HepG2 (cell line): ENCODE results near the gene HCK. TPM values are rescaled to one million over a fixed set of nuclear protein-coding genes. Genes with fewer than 3 reads are reported as not detected.

Experiments used
- ATAC-seq: fragments of 200-7000 bp; cut with Tn5 transposase; 3 replicates; pipeline ENCODE4 v1.9.1; 2020; ENCODE audit warnings: mild to moderate bottlenecking, moderate library complexity
- BruUV-seq: library from RNA; stranded (reverse); fragments of 400-500 nt; replicated peaks from 2 replicates; lab custom pipeline; 2021; lab: Mats Ljungman, UMichigan
- CTCF ChIA-PET: fragments of 300-600 bp; formaldehyde crosslinking; extraction: SDS; loops from one replicate; lab custom pipeline; 2021; ENCODE audit warnings: low total read pairs, inconsistent platforms, low intra/inter-chr PET ratio; lab: Yijun Ruan, JAX
- POLR2A ChIA-PET: fragments of 350-600 bp; sonication (Branson Sonifier 250); formaldehyde crosslinking; loops from one replicate; lab custom pipeline; 2020; ENCODE audit warnings: antibody characterized with exemption, inconsistent platforms; lab: Yijun Ruan, JAX
- DNase-seq: peaks from one replicate; pipeline ENCODE4 v3.0.0-alpha.2; 2015; ENCODE audit warnings: low spot score
- FAIRE-seq: peaks from 3 replicates; lab custom pipeline; 2011; peaks lifted over from hg19 to GRCh38; lab: Jason Lieb, UNC
- H2AFZ ChIP-seq: one replicate; pipeline ENCODE4 v1.6.1; 2011; ENCODE audit warnings: low read length, inconsistent platforms
- H3K27ac ChIP-seq: fragments of 300-600 bp; 3 replicates; pipeline ENCODE4 v1.8.0; 2011; ENCODE audit warnings: mixed run types, mild to moderate bottlenecking, mixed read lengths, low read length, inconsistent platforms; ENCODE audit not compliant: insufficient read depth; ENCODE audit errors: extremely low read length
- H3K27me3 ChIP-seq, 2 experiments: fragments of 200-600 bp in 1 of 2; 2 replicates in 1 of 2; 3 replicates in 1 of 2; pipeline versions ENCODE4 v1.6.0 to v1.8.0; 2011; ENCODE audit warnings: low read length in 2 of 2, mild to moderate bottlenecking in 2 of 2, moderate library complexity in 2 of 2, inconsistent platforms in 1 of 2; ENCODE audit not compliant: insufficient read depth in 2 of 2, control insufficient read depth in 1 of 2
- H3K36me3 ChIP-seq, 2 experiments: fragments of 200-600 bp in 1 of 2; replicated peaks in 1 of 2; 2 replicates in 1 of 2; 3 replicates in 1 of 2; pipeline versions ENCODE4 v1.5.1 to v1.8.0; 2011; ENCODE audit warnings: low read length in 2 of 2, inconsistent platforms in 1 of 2; ENCODE audit not compliant: insufficient read depth in 2 of 2, control insufficient read depth in 1 of 2
- H3K4me1 ChIP-seq: 2 replicates; pipeline ENCODE4 v1.5.1; 2012; ENCODE audit warnings: low read length, inconsistent platforms; ENCODE audit not compliant: insufficient read depth
- H3K4me2 ChIP-seq: 2 replicates; pipeline ENCODE4 v1.6.0; 2011; ENCODE audit warnings: low read depth, low read length, inconsistent platforms
- H3K4me3 ChIP-seq, 3 experiments: fragments of 200-600 bp in 1 of 3; sonication (generic), shearing (Covaris generic) in 1 of 3; replicated peaks in 1 of 3; 2 replicates each; pipeline ENCODE4 v1.5.1; 2011 to 2016; ENCODE audit warnings: low read length in 3 of 3, inconsistent platforms in 2 of 3, low read depth in 2 of 3, mild to moderate bottlenecking in 2 of 3, control low read depth in 1 of 3, mixed read lengths in 1 of 3; ENCODE audit not compliant: insufficient read depth in 1 of 3
- H3K79me2 ChIP-seq: one replicate; pipeline ENCODE4 v1.6.1; 2011; ENCODE audit warnings: low read length, inconsistent platforms; ENCODE audit not compliant: insufficient read depth
- H3K9ac ChIP-seq: 2 replicates; pipeline ENCODE4 v1.6.0; 2011; ENCODE audit warnings: mild to moderate bottlenecking, low read depth, low read length, inconsistent platforms; ENCODE audit not compliant: insufficient read depth
- H3K9me3 ChIP-seq: 2 replicates; pipeline ENCODE4 v1.5.1; 2012; ENCODE audit warnings: mild to moderate bottlenecking, low read length
- H4K20me1 ChIP-seq: 2 replicates; pipeline ENCODE4 v1.6.0; 2011; ENCODE audit warnings: inconsistent platforms, mild to moderate bottlenecking, low read length, moderate library complexity; ENCODE audit not compliant: insufficient read depth
- ATF7 ChIP-seq, 2 experiments: fragments of 450-650 bp in 1 of 2; sonication (generic) in 1 of 2; formaldehyde crosslinking in 1 of 2; IDR thresholded peaks; 2 replicates each; pipeline versions ENCODE4 v1.4.0 to v1.6.1; 2016 to 2020; ENCODE audit warnings: antibody characterized with exemption in 1 of 2, mild to moderate bottlenecking in 1 of 2, missing genetic modification reagents in 1 of 2
- CEBPB ChIP-seq: IDR thresholded peaks from 2 replicates; pipeline ENCODE4 v1.6.1; 2011; ENCODE audit warnings: low read depth, low read length, improper control_type of control experiment, borderline replicate concordance
- EHMT2 ChIP-seq: fragments of 200-600 bp; sonication (generic); IDR thresholded peaks from 2 replicates; pipeline ENCODE4 v1.7.0; 2017; ENCODE audit warnings: antibody characterized with exemption, low read depth, low read length, borderline replicate concordance
- MYNN ChIP-seq: sonication (generic); formaldehyde crosslinking; IDR thresholded peaks from 2 replicates; pipeline ENCODE4 v1.4.0; 2020; ENCODE audit warnings: mild to moderate bottlenecking, low read depth, missing genetic modification reagents
- NFIB ChIP-seq: sonication (generic); formaldehyde crosslinking; IDR thresholded peaks from 2 replicates; pipeline ENCODE4 v1.9.0; 2021; ENCODE audit warnings: missing genetic modification reagents, mild to moderate bottlenecking, borderline replicate concordance
- ZNF24 ChIP-seq: fragments of 450-650 bp; IDR thresholded peaks from 2 replicates; pipeline ENCODE4 v1.6.1; 2017; ENCODE audit warnings: antibody characterized with exemption, mild to moderate bottlenecking
- WGBS: methylation state at CpG from one replicate; pipeline ENCODE4 v1.1.6; 2017; ENCODE audit warnings: low lambda C conversion rate; 5-methylcytosine and 5-hydroxymethylcytosine counted together
- in situ Hi-C: cut with HindIII; loops from 2 replicates; pipeline ENCODE4 v1.10.0; 2017; ENCODE audit warnings: low pct_unique_long_range_greater_than_20kb; ENCODE audit not compliant: extremely low pct_ligation_motif_present
- intact Hi-C: fragments of 100-400 bp; cut with micrococcal nuclease; formaldehyde crosslinking; loops from one replicate; pipeline ENCODE4 v1.10.0; 2022; ENCODE audit not compliant: unreplicated experiment
- polyA plus RNA-seq, 8 experiments: library from polyadenylated mRNA; depleted of rRNA in 3 of 8; stranded (reverse) in 7 of 8; unstranded in 1 of 8; fragments of >200 nt; fragmentation: Illumina TruSeq in 4 of 8; extraction: Trizol in 4 of 8; gene quantifications; 2 replicates each; pipeline versions ENCODE4 v1.2.1 to v1.2.3, GENCODE V29; 2011 to 2016; ENCODE audit warnings: low read depth in 4 of 8, missing spikeins in 1 of 8, mixed read lengths in 1 of 8; ENCODE audit not compliant: insufficient read depth in 1 of 8
- total RNA-seq, 5 experiments: library from RNA; depleted of rRNA; stranded (reverse); fragments of >200 nt; fragmentation: Illumina TruSeq; extraction: Trizol; gene quantifications; 2 replicates each; pipeline ENCODE4 v1.2.3, GENCODE V29; 2016; ENCODE audit warnings: low read depth in 1 of 5
- TF ChIP-seq, protein P1 (sequence below): sonication (generic); formaldehyde crosslinking; IDR thresholded peaks from 2 replicates; pipeline ENCODE4 v1.9.0; 2022; ENCODE audit warnings: missing genetic modification reagents, mild to moderate bottlenecking, borderline replicate concordance
- TF ChIP-seq, protein P2 (sequence below), 2 experiments: fragments of 450-650 bp in 1 of 2; sonication (generic) in 1 of 2; formaldehyde crosslinking; IDR thresholded peaks; 2 replicates each; pipeline versions ENCODE4 v1.5.0 to v1.8.0; 2020 to 2022; ENCODE audit warnings: mild to moderate bottlenecking in 1 of 2, missing genetic modification reagents in 1 of 2

The HCK gene
- total and polyA plus RNA-seq, 2 of the 13 experiments (the other 11 are each of a cell fraction or from before 2014, with no cell fraction given): 0.04 TPM; not detected in 1

DNA sequence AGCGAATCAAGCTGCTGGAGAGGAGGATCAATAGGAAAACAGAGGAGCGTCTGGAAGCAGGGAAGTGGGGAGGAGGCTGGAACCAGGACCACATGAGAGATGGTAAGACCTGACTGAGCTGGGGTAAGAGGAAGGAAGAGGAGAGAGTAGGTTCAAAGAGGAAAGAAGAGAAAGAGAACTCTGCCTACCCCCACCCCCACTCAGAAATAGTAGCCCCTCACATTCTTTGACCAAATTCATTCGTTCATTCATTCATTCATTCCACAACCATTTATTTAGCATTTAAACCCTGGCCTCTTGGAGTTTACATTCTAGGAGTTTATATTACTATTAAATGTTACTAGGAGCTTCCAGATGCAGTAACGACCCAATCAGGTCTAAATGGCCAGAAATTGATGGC, 15.8 kb upstream of the HCK start:
- no peaks in the 10 kb centered on the region for H3K79me2 ChIP-seq
- ATAC-seq: no peak
- H3K27me3 ChIP-seq: peaks cover 1 to 53% of the 10 kb centered on the region in 2 experiments; a peak in 4 of 5 replicates
- in situ Hi-C loops (no loop called here), intact Hi-C loops (no loop called here)
- POLR2A ChIA-PET: no interaction called here
- BruUV-seq: no TSS peak
- H3K4me3 ChIP-seq: no peak overlapping the region
- H3K9me3 ChIP-seq: no peaks in the 10 kb centered on the region
- no peak overlapping the region for H3K9ac ChIP-seq
- H3K4me2 ChIP-seq: no peak overlapping the region
- FAIRE-seq: no peak
- CTCF ChIA-PET: no interaction called here
- H4K20me1 ChIP-seq: no peaks in the 10 kb centered on the region
- DNase-seq: no peak
- WGBS: 19% methylated on average over 4 of the region's 4 CpGs
- no peak for TF ChIP-seq NFIB (CRISPR knock-in tag)
- TF ChIP-seq EHMT2: no peak
- peak; percentile 77 for TF ChIP-seq ZNF24
- TF ChIP-seq, all 625 proteins: peak for 1
- no peaks in the 10 kb centered on the region for H3K36me3 ChIP-seq
- H2AFZ ChIP-seq: no peak overlapping the region
- no peak overlapping the region for H3K27ac ChIP-seq
- H3K4me1 ChIP-seq: peaks cover 6% of the 10 kb centered on the region

DNA sequence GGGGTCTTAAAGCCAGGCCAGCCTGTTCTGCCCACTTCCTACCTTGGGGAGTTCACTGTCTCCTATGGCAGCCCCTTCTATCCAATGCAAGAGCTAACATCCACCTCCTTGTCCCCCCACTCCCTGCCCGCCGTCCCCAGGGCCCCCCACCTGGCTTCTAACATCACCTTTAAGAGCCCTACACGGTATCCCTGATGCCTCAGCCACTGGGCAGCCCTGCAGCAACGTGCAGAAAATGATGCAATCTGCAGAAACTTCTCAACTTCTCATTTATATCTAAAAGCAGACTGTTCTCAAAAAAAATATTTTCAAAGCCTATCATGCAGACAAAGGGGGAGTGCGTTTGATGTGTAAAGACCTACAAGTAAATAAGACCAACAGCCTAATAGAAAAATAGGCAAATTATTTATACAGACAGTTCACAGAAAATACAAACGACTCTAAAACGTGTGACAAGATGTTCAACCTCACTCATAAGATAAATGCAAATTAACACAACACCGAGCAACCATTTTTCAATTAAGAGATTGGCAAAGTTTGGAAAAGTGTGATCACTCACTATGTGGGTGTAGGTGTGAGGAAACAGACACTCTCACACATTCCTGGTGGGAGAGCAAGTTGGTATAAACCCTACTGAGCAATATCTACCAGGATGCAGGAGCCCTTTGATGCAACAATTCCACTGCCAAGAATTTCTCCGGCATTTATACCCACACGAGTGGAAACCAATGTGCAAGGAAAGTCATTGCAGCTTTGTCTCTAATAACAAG, 15.1 kb upstream of the HCK start:
- no peak for FAIRE-seq

More for the DNA sequence above, 15.1 kb upstream of the HCK start:
- POLR2A ChIA-PET: no interaction called here
- in situ Hi-C loops (no loop called here), intact Hi-C loops (no loop called here)
- Histone ChIP-seq H3K79me2 (no peaks in the 10 kb centered on the region), H3K27me3 (peaks cover 1 to 57% of the 10 kb centered on the region in 2 experiments; a peak in 4 of 5 replicates), H2AFZ (no peak overlapping the region), H3K4me2 (no peak overlapping the region), H3K9me3 (no peaks in the 10 kb centered on the region), H3K4me1 (peaks cover 6% of the 10 kb centered on the region), H3K36me3 (no peaks in the 10 kb centered on the region), H3K9ac (no peak overlapping the region), H4K20me1 (no peaks in the 10 kb centered on the region), H3K27ac (no peak overlapping the region), H3K4me3 (no peak overlapping the region)
- WGBS: 7% methylated on average over 10 of the region's 10 CpGs
- TF ChIP-seq MYNN (CRISPR knock-in tag) (no peak), ATF7 (IDR thresholded peaks at IDR 0.05) (peak; percentile 27; the same call in 1 of the 2 replicates), ATF7 (CRISPR knock-in tag; IDR thresholded peaks at IDR 0.05) (no peak), CEBPB (peak; percentile 74; the same call in 1 of the 2 replicates)
- TF ChIP-seq, protein P1, sequence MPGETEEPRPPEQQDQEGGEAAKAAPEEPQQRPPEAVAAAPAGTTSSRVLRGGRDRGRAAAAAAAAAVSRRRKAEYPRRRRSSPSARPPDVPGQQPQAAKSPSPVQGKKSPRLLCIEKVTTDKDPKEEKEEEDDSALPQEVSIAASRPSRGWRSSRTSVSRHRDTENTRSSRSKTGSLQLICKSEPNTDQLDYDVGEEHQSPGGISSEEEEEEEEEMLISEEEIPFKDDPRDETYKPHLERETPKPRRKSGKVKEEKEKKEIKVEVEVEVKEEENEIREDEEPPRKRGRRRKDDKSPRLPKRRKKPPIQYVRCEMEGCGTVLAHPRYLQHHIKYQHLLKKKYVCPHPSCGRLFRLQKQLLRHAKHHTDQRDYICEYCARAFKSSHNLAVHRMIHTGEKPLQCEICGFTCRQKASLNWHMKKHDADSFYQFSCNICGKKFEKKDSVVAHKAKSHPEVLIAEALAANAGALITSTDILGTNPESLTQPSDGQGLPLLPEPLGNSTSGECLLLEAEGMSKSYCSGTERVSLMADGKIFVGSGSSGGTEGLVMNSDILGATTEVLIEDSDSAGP: no peak
- TF ChIP-seq, protein P2, sequence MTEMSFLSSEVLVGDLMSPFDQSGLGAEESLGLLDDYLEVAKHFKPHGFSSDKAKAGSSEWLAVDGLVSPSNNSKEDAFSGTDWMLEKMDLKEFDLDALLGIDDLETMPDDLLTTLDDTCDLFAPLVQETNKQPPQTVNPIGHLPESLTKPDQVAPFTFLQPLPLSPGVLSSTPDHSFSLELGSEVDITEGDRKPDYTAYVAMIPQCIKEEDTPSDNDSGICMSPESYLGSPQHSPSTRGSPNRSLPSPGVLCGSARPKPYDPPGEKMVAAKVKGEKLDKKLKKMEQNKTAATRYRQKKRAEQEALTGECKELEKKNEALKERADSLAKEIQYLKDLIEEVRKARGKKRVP (CRISPR knock-in tag; IDR thresholded peaks at IDR 0.05): peak in 1 of 2 experiments; percentile 91; a peak in 2 of 4 replicates
- no TSS peak for BruUV-seq
- DNase-seq (no peak), ATAC-seq (no peak)
- CTCF ChIA-PET: no interaction called here
